CD4-positive, alpha-beta T cell treated with Interleukin-15 for 4 hours (primary cell): ENCODE measurements around the gene ALDOA.
"Not testable (repeated sequence)": the region's sequence is repeated elsewhere in the genome, so short reads cannot be mapped to it uniquely, and the experiment has no call there.

Source experiments
- DNase-seq: peaks from one replicate; pipeline ENCODE4 v3.0.0-alpha.2; 2020; ENCODE audit warnings: low spot score

Gene ALDOA

GRCh38 chr16:30065102-30065942 lies at the start of gene ALDOA:
ALDOA (plus strand) TSS chr16:30065760; CDS start chr16:30066898, 1,138 bp downstream.
- DNase-seq = peak; percentile 95

- no peak for DNase-seq
Measured at GRCh38 chr16:30016555-30017276, 48.8 kb upstream of the ALDOA start.

- DNase-seq = no peak
Measured at GRCh38 chr16:30017277-30017656, 48.3 kb upstream of the ALDOA start.

GRCh38 chr16:30017937-30018336 lies 47.6 kb upstream of the ALDOA start:
- DNase-seq = not testable (repeated sequence)

- DNase-seq = no peak
Measured at GRCh38 chr16:30018731-30019158, 46.8 kb upstream of the ALDOA start.

GRCh38 chr16:30022887-30023286 lies 42.7 kb upstream of the ALDOA start, which contains the start of gene C16orf92:
C16orf92 (plus strand) TSS chr16:30023198; CDS start chr16:30023341, 143 bp downstream.
- no peak for DNase-seq

- DNase-seq = no peak
Measured at GRCh38 chr16:30023586-30023985, 42.0 kb upstream of the ALDOA start.

GRCh38 chr16:30024451-30024850 lies 41.1 kb upstream of the ALDOA start:
- DNase-seq = no peak

GRCh38 chr16:30025156-30025555 lies 40.4 kb upstream of the ALDOA start:
- DNase-seq = no peak

- DNase-seq = no peak
Measured at GRCh38 chr16:30025574-30025973, 40.0 kb upstream of the ALDOA start.

GRCh38 chr16:30026449-30026848 lies 39.1 kb upstream of the ALDOA start:
- no peak for DNase-seq

GRCh38 chr16:30027588-30028437 lies 37.7 kb upstream of the ALDOA start:
- no peak for DNase-seq

GRCh38 chr16:30028438-30029076 lies 37.0 kb upstream of the ALDOA start:
- no peak for DNase-seq

GRCh38 chr16:30030011-30030685 lies 35.4 kb upstream of the ALDOA start:
- no peak for DNase-seq

- no peak for DNase-seq
Measured at GRCh38 chr16:30030841-30031413, 34.6 kb upstream of the ALDOA start, which contains the start of gene TLCD3B. TLCD3B (minus strand) TSS chr16:30031271; CDS start chr16:30030527, 744 bp downstream.

- DNase-seq = no peak
Measured at GRCh38 chr16:30031477-30031918, 34.1 kb upstream of the ALDOA start.

- DNase-seq = peak; percentile 66
Measured at GRCh38 chr16:30032083-30032819, 33.3 kb upstream of the ALDOA start.

GRCh38 chr16:30033270-30033669 lies 32.3 kb upstream of the ALDOA start:
- DNase-seq = no peak

- no peak for DNase-seq
Measured at GRCh38 chr16:30040221-30040620, 25.3 kb upstream of the ALDOA start.

GRCh38 chr16:30040690-30041089 lies 24.9 kb upstream of the ALDOA start:
- not testable (repeated sequence) for DNase-seq
